ENCODE data around the gene PSMD6.

The PSMD6 gene

GRCh38 chr3:63976161-63976871, 47.0 kb downstream of the PSMD6 start:
- Histone ChIP-seq H3K79me2 (peaks cover 34% of the 10 kb centered on the region), H3K27me3 (ENCODE audit: control insufficient read depth, insufficient read depth, low read length) (no peaks in the 10 kb centered on the region), H3K36me3 (ENCODE audit: control insufficient read depth, insufficient read depth, low read length) (no peaks in the 10 kb centered on the region), H3K4me3 (ENCODE audit: low read depth, low read length) (no peak overlapping the region), H3K4me2 (ENCODE audit: low read length) (no peak overlapping the region), H3K27ac (no peak overlapping the region), H3K9me3 (ENCODE audit: control insufficient read depth, low read length) (no peaks in the 10 kb centered on the region), H2AFZ (no peak overlapping the region), H3K4me1 (peaks cover 14% of the 10 kb centered on the region), H3K9ac (no peak overlapping the region)
- TF ChIP-seq, protein P1, sequence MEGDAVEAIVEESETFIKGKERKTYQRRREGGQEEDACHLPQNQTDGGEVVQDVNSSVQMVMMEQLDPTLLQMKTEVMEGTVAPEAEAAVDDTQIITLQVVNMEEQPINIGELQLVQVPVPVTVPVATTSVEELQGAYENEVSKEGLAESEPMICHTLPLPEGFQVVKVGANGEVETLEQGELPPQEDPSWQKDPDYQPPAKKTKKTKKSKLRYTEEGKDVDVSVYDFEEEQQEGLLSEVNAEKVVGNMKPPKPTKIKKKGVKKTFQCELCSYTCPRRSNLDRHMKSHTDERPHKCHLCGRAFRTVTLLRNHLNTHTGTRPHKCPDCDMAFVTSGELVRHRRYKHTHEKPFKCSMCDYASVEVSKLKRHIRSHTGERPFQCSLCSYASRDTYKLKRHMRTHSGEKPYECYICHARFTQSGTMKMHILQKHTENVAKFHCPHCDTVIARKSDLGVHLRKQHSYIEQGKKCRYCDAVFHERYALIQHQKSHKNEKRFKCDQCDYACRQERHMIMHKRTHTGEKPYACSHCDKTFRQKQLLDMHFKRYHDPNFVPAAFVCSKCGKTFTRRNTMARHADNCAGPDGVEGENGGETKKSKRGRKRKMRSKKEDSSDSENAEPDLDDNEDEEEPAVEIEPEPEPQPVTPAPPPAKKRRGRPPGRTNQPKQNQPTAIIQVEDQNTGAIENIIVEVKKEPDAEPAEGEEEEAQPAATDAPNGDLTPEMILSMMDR (IDR thresholded peaks at IDR 0.05), result no peak

GRCh38 chr3:63975723-63976122, 47.6 kb downstream of the PSMD6 start:
- H3K36me3 ChIP-seq (ENCODE audit: control insufficient read depth, insufficient read depth, low read length), result no peaks in the 10 kb centered on the region
- TF ChIP-seq, protein P1 (IDR thresholded peaks at IDR 0.05), result no peak
- no peaks in the 10 kb centered on the region for H3K27me3 ChIP-seq (ENCODE audit: control insufficient read depth, insufficient read depth, low read length)
- no peak overlapping the region for H3K27ac ChIP-seq
- H2AFZ ChIP-seq, result no peak overlapping the region
- H3K79me2 ChIP-seq, result peaks cover 36% of the 10 kb centered on the region
- peaks cover 14% of the 10 kb centered on the region for H3K4me1 ChIP-seq
- H3K4me2 ChIP-seq (ENCODE audit: low read length), result no peak overlapping the region
- H3K9ac ChIP-seq, result no peak overlapping the region
- H3K4me3 ChIP-seq (ENCODE audit: low read depth, low read length), result no peak overlapping the region
- no peaks in the 10 kb centered on the region for H3K9me3 ChIP-seq (ENCODE audit: control insufficient read depth, low read length)

DNA sequence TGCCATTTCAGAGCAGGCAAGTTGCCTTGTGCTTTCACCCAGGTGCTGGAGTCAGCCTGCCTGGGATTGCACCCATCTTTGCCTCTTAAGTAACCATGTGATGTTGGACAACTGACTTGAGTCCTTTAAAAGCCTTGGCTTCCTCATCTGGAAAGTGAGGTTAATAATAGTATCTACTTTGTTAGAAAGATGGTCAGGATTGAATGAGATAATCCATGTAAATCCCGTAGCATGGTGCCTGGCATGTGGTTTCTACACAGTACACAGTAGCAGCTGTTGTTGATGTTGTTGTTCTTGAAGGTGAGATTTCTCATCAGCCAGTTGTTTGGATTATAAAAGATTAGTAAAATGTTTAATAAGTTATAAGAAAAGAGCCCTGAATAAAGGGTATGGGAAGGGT, 48.8 kb downstream of the PSMD6 start:
- Histone ChIP-seq H3K4me1 (peaks cover 22% of the 10 kb centered on the region), H3K9me3 (ENCODE audit: control insufficient read depth, low read length) (no peaks in the 10 kb centered on the region), H3K9ac (no peak overlapping the region), H3K4me2 (ENCODE audit: low read length) (no peak overlapping the region), H3K79me2 (peaks cover 41% of the 10 kb centered on the region), H3K27ac (no peak overlapping the region), H2AFZ (no peak overlapping the region), H3K27me3 (ENCODE audit: control insufficient read depth, insufficient read depth, low read length) (no peaks in the 10 kb centered on the region), H3K36me3 (ENCODE audit: control insufficient read depth, insufficient read depth, low read length) (no peaks in the 10 kb centered on the region), H3K4me3 (ENCODE audit: low read depth, low read length) (no peak overlapping the region)
- TF ChIP-seq, protein P1 (IDR thresholded peaks at IDR 0.05), result no peak

DNA sequence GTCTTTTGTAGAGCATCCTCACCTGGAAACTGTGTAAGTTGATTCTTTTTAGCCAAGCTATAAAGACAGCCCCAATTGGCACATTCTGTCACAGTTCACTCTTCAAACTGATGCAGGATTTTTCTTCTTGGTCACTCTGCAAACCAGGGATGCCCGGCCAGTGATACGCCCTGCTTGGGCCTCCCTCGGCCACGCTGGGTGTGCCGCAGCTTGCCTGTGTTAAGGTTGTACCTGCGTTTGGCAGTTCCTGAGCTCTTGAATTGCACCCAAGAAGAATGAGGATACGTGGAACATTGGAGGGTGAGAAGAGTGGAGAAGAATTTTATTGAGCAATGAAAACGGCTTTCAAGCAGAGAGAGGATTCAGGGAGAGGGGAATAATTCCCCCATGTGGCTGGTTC, 49.9 kb downstream of the PSMD6 start:
- H3K27ac ChIP-seq, result no peak overlapping the region
- H3K9ac ChIP-seq, result no peak overlapping the region
- no peaks in the 10 kb centered on the region for H3K36me3 ChIP-seq (ENCODE audit: control insufficient read depth, insufficient read depth, low read length)
- H3K4me1 ChIP-seq, result peaks cover 28% of the 10 kb centered on the region
- H3K9me3 ChIP-seq (ENCODE audit: control insufficient read depth, low read length), result no peaks in the 10 kb centered on the region
- TF ChIP-seq, protein P1 (IDR thresholded peaks at IDR 0.05), result no peak
- H3K4me3 ChIP-seq (ENCODE audit: low read depth, low read length), result no peak overlapping the region
- no peaks in the 10 kb centered on the region for H3K27me3 ChIP-seq (ENCODE audit: control insufficient read depth, insufficient read depth, low read length)
- H3K79me2 ChIP-seq, result peaks cover 44% of the 10 kb centered on the region
- no peak overlapping the region for H2AFZ ChIP-seq
- no peak overlapping the region for H3K4me2 ChIP-seq (ENCODE audit: low read length)

GRCh38 chr3:63972987-63973386, 50.3 kb downstream of the PSMD6 start:
- Histone ChIP-seq H3K27me3 (ENCODE audit: control insufficient read depth, insufficient read depth, low read length) (no peaks in the 10 kb centered on the region), H3K4me2 (ENCODE audit: low read length) (no peak overlapping the region), H2AFZ (no peak overlapping the region), H3K9ac (no peak overlapping the region), H3K36me3 (ENCODE audit: control insufficient read depth, insufficient read depth, low read length) (no peaks in the 10 kb centered on the region), H3K27ac (no peak overlapping the region), H3K9me3 (ENCODE audit: control insufficient read depth, low read length) (no peaks in the 10 kb centered on the region), H3K4me1 (peaks cover 30% of the 10 kb centered on the region), H3K79me2 (peaks cover 44% of the 10 kb centered on the region), H3K4me3 (ENCODE audit: low read depth, low read length) (no peak overlapping the region)
- TF ChIP-seq, protein P1 (IDR thresholded peaks at IDR 0.05), result no peak

Measured in parathyroid adenoma (tissue), 2 donors.